GM12878 (cell line): ENCODE data around the gene BCLAF3. TPM values are rescaled to one million over a fixed set of nuclear protein-coding genes. Genes with fewer than 3 reads are reported as not detected.

Source experiments
- BACH1 ChIP-seq: fragments of 450-650 bp; IDR thresholded peaks from 2 replicates; pipeline ENCODE4 v1.6.1; 2017; ENCODE audit warnings: mild to moderate bottlenecking, borderline replicate concordance
- microRNA counts: library from miRNA; unstranded; fragments of <30 nt; microRNA quantifications from one replicate; lab custom pipeline; 2016
- microRNA-seq: library from miRNA; unstranded; fragments of <30 nt; microRNA quantifications from one replicate; pipeline ENCODE4, GENCODE V29; 2018
- polyA plus RNA-seq, 11 experiments: library from polyadenylated mRNA; depleted of rRNA in 4 of 11; unstranded in 6 of 11; stranded (reverse) in 5 of 11; fragments of >200 nt; fragmentation: Nextera tagmentation in 4 of 11; fragmentation: Illumina TruSeq in 1 of 11; extraction: Ambion mirVana in 4 of 11; extraction: Trizol in 1 of 11; gene quantifications; 1 replicate in 1 of 11; 2 replicates in 10 of 11; pipeline versions ENCODE4 v1.2.1 to v1.2.3, GENCODE V29; 2011 to 2016; ENCODE audit warnings: inconsistent platforms in 2 of 11, missing spikeins in 2 of 11, low read depth in 1 of 11
- small RNA-seq: library from RNA; depleted of rRNA; stranded (forward); fragments of <200 nt; gene quantifications from one replicate; pipeline ENCODE3, GENCODE V24; 2014
- total RNA-seq, 4 experiments: library from RNA; depleted of rRNA in 3 of 4; stranded (reverse); fragments of >200 nt in 3 of 4; fragmentation: Illumina TruSeq in 1 of 4; extraction: Trizol in 1 of 4; gene quantifications; 2 replicates each; pipeline versions ENCODE4 v1.2.1 to v1.2.3, GENCODE V29; 2013 to 2021

The BCLAF3 gene
- total and polyA plus RNA-seq, 10 of the 15 experiments (the other 5 are each of a cell fraction or from before 2014, with no cell fraction given), result 0.74 to 4.4 (median 2.6) TPM

GRCh38 chrX:19947612-19948011, 43.2 kb downstream of the BCLAF3 start (continued):
- TF ChIP-seq BACH1, result no peak
- TF ChIP-seq, all 136 proteins: peak for 0

MicroRNA genes within 50 kb of the gene (microRNA counts, 767-probe panel; counts per million panel counts)
- 1,125 counts per million, percentile 35 among the panel's probes with 10 or more counts for microRNA hsa-miR-23c (lab: Ali Mortazavi, UCI)

Small RNA genes lying within 50 kb of the gene (microRNA-seq; reads per million reads assigned to microRNA genes)
- 3.8 reads per million, percentile 22 among the genes with 10 or more reads in this experiment for gene MIR23C

Small RNA genes lying within 50 kb of the gene (small RNA-seq; reads per million reads assigned to genes)
- gene MIR23C (not detected), gene RF00019 (not detected)

Other genes with a start within 250 kb of the BCLAF3 start
- gene SH3KBP1, start 103.5 kb downstream of the BCLAF3 start, total RNA-seq (2014; rRNA removed), result 62.9 and 64.1 TPM in 2 replicates
- gene SH3KBP1, start 103.5 kb downstream of the BCLAF3 start, total RNA-seq (2014; rRNA removed; fragmentation: Illumina TruSeq; extraction: Trizol), result 93.8 and 97.0 TPM in 2 replicates
- 133 and 147 TPM in 2 replicates for gene SH3KBP1, start 103.5 kb downstream of the BCLAF3 start, total RNA-seq (2021)
- 196 and 229 TPM in 2 replicates for gene SH3KBP1, start 103.5 kb downstream of the BCLAF3 start, polyA plus RNA-seq (2011; rRNA removed)
- 138 and 150 TPM in 2 replicates for gene SH3KBP1, start 103.5 kb downstream of the BCLAF3 start, polyA plus RNA-seq (2014; fragmentation: Illumina TruSeq; extraction: Trizol)
- 10 to 100 TPM; 19.4 to 29.4 TPM for gene SH3KBP1, start 103.5 kb downstream of the BCLAF3 start, polyA plus RNA-seq (2014; fragmentation: Nextera tagmentation; extraction: Ambion mirVana)
- gene SH3KBP1, start 103.5 kb downstream of the BCLAF3 start, polyA plus RNA-seq (2014; rRNA removed), result 77.0 and 88.7 TPM in 2 replicates
- 100 to 1,000 TPM; 202 to 208 TPM for gene SH3KBP1, start 103.5 kb downstream of the BCLAF3 start, polyA plus RNA-seq (2016; fragmentation: Nextera tagmentation; extraction: Ambion mirVana)
- 0.06 and 0.27 TPM in 2 replicates for gene MAP7D2, start 125.8 kb upstream of the BCLAF3 start, total RNA-seq (2014; rRNA removed)
- gene MAP7D2, start 125.8 kb upstream of the BCLAF3 start, total RNA-seq (2014; rRNA removed; fragmentation: Illumina TruSeq; extraction: Trizol), result 0.23 and 0.54 TPM in 2 replicates
- 0.13 and 0.19 TPM in 2 replicates for gene MAP7D2, start 125.8 kb upstream of the BCLAF3 start, total RNA-seq (2021)
- 18.4 and 26.1 TPM in 2 replicates for gene MAP7D2, start 125.8 kb upstream of the BCLAF3 start, polyA plus RNA-seq (2011; rRNA removed)
- gene MAP7D2, start 125.8 kb upstream of the BCLAF3 start, polyA plus RNA-seq (2014; fragmentation: Illumina TruSeq; extraction: Trizol), result 0.25 and 0.33 TPM in 2 replicates
- gene MAP7D2, start 125.8 kb upstream of the BCLAF3 start, polyA plus RNA-seq (2014; fragmentation: Nextera tagmentation; extraction: Ambion mirVana), result under 1 TPM; 0.16 to 0.27 TPM
- 0.19 and 0.61 TPM in 2 replicates for gene MAP7D2, start 125.8 kb upstream of the BCLAF3 start, polyA plus RNA-seq (2014; rRNA removed)
- under 1 TPM; 0.16 to 0.25 TPM for gene MAP7D2, start 125.8 kb upstream of the BCLAF3 start, polyA plus RNA-seq (2016; fragmentation: Nextera tagmentation; extraction: Ambion mirVana)
- gene EIF1AX, start 150.8 kb upstream of the BCLAF3 start, total RNA-seq (2014; rRNA removed), result 51.2 and 60.3 TPM in 2 replicates
- gene EIF1AX, start 150.8 kb upstream of the BCLAF3 start, total RNA-seq (2014; rRNA removed; fragmentation: Illumina TruSeq; extraction: Trizol), result 63.3 and 64.7 TPM in 2 replicates
- 135 and 151 TPM in 2 replicates for gene EIF1AX, start 150.8 kb upstream of the BCLAF3 start, total RNA-seq (2021)
- gene EIF1AX, start 150.8 kb upstream of the BCLAF3 start, polyA plus RNA-seq (2011; rRNA removed), result 153 and 221 TPM in 2 replicates
- 77.7 and 97.1 TPM in 2 replicates for gene EIF1AX, start 150.8 kb upstream of the BCLAF3 start, polyA plus RNA-seq (2014; fragmentation: Illumina TruSeq; extraction: Trizol)
- gene EIF1AX, start 150.8 kb upstream of the BCLAF3 start, polyA plus RNA-seq (2014; fragmentation: Nextera tagmentation; extraction: Ambion mirVana), result 10 to 100 TPM; 54.3 to 95.5 TPM
- gene EIF1AX, start 150.8 kb upstream of the BCLAF3 start, polyA plus RNA-seq (2014; rRNA removed), result 48.6 and 57.3 TPM in 2 replicates
- 100 to 1,000 TPM; 227 to 251 TPM for gene EIF1AX, start 150.8 kb upstream of the BCLAF3 start, polyA plus RNA-seq (2016; fragmentation: Nextera tagmentation; extraction: Ambion mirVana)